ENCODE data around the gene SPAG6. TPM values are rescaled to one million over a fixed set of nuclear protein-coding genes. Genes with fewer than 3 reads are reported as not detected.

SPAG6 gene
- total and polyA plus RNA-seq, 2 experiments from 2014 or later = 0.21 TPM; not detected in 1

GRCh38 chr10:22379059-22379458 lies 33.8 kb downstream of the SPAG6 start (continued):
- TF ChIP-seq JUNB (IDR thresholded peaks at IDR 0.05; ENCODE audit: unreplicated experiment) = no peak

GRCh38 chr10:22381262-22381661 lies 36.0 kb downstream of the SPAG6 start:
- Histone ChIP-seq H4K20me1 (replicated peaks; ENCODE audit: insufficient read depth) (no peaks in the 10 kb centered on the region), H3F3A (replicated peaks; ENCODE audit: low read depth) (no peaks in the 10 kb centered on the region), H3K4me3 (no peak overlapping the region), H3K36me3 (ENCODE audit: insufficient read depth) (no peaks in the 10 kb centered on the region), H2AFZ (no peak overlapping the region), H3K27ac (ENCODE audit: low read depth) (no peak overlapping the region), H3K4me1 (ENCODE audit: insufficient read depth) (peaks cover 7% of the 10 kb centered on the region; the same call in 1 of the 2 replicates), H3K79me2 (replicated peaks; ENCODE audit: insufficient read depth) (no peaks in the 10 kb centered on the region), H3K9me2 (ENCODE audit: insufficient read depth) (no peaks in the 10 kb centered on the region), H3K27me3 (ENCODE audit: insufficient read depth) (no peaks in the 10 kb centered on the region), H3K4me2 (no peak overlapping the region)
- ATAC-seq = no peak
- Mint-ChIP-seq H3K4me1 (peaks cover 11% of the 10 kb centered on the region; the same call in 2 of the 3 replicates), H3K4me3 (no peak overlapping the region), H3K27me3 (ENCODE audit: insufficient read depth, low read depth, poor library complexity) (no peaks in the 10 kb centered on the region), H3K27ac (no peak overlapping the region), H3K9me3 (no peaks in the 10 kb centered on the region), H3K36me3 (ENCODE audit: low read depth) (no peaks in the 10 kb centered on the region)
- TF ChIP-seq EZH2 (IDR thresholded peaks at IDR 0.05; ENCODE audit: low read depth, unreplicated experiment) (no peak), ZNF114 (CRISPR knock-in tag; IDR thresholded peaks at IDR 0.05) (no peak)
- DNase-seq (ENCODE audit: low spot score) = no peak

DNA sequence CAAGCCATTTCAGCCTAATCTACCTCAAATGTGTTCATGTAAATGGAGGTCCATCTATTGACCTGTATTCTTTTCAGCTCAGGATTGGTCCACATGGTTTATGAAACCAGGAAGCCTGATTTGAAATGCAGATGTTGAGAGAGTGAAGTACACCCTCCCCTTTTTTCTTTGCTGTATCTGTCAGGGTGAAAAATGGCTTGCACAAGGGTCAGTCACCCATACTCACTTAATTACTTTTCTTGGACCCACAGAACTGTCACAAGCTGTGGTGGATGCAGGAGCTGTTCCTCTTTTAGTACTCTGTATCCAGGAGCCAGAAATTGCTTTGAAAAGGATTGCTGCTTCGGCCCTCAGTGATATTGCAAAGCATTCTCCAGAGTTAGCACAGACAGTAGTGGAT lies 41.2 kb downstream of the SPAG6 start:
- ATAC-seq = no peak

More for the DNA sequence above, 41.2 kb downstream of the SPAG6 start:
- H3K4me1 ChIP-seq (ENCODE audit: insufficient read depth) = peaks cover 4% of the 10 kb centered on the region; the same call in 1 of the 2 replicates
- no peak overlapping the region for H3K4me3 Mint-ChIP-seq
- H3K4me2 ChIP-seq = no peak overlapping the region
- no peaks in the 10 kb centered on the region for H3K79me2 ChIP-seq (replicated peaks; ENCODE audit: insufficient read depth)
- no peak overlapping the region for H3K27ac ChIP-seq (ENCODE audit: low read depth)
- H3K9me2 ChIP-seq (ENCODE audit: insufficient read depth) = no peaks in the 10 kb centered on the region
- no peaks in the 10 kb centered on the region for H4K20me1 ChIP-seq (replicated peaks; ENCODE audit: insufficient read depth)
- TF ChIP-seq JUNB (IDR thresholded peaks at IDR 0.05; ENCODE audit: unreplicated experiment) = no peak
- no peak for TF ChIP-seq CREB1 (CRISPR knock-in tag; IDR thresholded peaks at IDR 0.05; ENCODE audit: low read depth)
- no peak for TF ChIP-seq POLR2AphosphoS5 (IDR thresholded peaks at IDR 0.05; ENCODE audit: low read depth)
- no peak for TF ChIP-seq ZNF114 (CRISPR knock-in tag; IDR thresholded peaks at IDR 0.05)
- TF ChIP-seq CTCF (conservative IDR thresholded peaks at IDR 0.05; ENCODE audit: low read depth in 2 of 2) = no peak
- TF ChIP-seq, protein P1, sequence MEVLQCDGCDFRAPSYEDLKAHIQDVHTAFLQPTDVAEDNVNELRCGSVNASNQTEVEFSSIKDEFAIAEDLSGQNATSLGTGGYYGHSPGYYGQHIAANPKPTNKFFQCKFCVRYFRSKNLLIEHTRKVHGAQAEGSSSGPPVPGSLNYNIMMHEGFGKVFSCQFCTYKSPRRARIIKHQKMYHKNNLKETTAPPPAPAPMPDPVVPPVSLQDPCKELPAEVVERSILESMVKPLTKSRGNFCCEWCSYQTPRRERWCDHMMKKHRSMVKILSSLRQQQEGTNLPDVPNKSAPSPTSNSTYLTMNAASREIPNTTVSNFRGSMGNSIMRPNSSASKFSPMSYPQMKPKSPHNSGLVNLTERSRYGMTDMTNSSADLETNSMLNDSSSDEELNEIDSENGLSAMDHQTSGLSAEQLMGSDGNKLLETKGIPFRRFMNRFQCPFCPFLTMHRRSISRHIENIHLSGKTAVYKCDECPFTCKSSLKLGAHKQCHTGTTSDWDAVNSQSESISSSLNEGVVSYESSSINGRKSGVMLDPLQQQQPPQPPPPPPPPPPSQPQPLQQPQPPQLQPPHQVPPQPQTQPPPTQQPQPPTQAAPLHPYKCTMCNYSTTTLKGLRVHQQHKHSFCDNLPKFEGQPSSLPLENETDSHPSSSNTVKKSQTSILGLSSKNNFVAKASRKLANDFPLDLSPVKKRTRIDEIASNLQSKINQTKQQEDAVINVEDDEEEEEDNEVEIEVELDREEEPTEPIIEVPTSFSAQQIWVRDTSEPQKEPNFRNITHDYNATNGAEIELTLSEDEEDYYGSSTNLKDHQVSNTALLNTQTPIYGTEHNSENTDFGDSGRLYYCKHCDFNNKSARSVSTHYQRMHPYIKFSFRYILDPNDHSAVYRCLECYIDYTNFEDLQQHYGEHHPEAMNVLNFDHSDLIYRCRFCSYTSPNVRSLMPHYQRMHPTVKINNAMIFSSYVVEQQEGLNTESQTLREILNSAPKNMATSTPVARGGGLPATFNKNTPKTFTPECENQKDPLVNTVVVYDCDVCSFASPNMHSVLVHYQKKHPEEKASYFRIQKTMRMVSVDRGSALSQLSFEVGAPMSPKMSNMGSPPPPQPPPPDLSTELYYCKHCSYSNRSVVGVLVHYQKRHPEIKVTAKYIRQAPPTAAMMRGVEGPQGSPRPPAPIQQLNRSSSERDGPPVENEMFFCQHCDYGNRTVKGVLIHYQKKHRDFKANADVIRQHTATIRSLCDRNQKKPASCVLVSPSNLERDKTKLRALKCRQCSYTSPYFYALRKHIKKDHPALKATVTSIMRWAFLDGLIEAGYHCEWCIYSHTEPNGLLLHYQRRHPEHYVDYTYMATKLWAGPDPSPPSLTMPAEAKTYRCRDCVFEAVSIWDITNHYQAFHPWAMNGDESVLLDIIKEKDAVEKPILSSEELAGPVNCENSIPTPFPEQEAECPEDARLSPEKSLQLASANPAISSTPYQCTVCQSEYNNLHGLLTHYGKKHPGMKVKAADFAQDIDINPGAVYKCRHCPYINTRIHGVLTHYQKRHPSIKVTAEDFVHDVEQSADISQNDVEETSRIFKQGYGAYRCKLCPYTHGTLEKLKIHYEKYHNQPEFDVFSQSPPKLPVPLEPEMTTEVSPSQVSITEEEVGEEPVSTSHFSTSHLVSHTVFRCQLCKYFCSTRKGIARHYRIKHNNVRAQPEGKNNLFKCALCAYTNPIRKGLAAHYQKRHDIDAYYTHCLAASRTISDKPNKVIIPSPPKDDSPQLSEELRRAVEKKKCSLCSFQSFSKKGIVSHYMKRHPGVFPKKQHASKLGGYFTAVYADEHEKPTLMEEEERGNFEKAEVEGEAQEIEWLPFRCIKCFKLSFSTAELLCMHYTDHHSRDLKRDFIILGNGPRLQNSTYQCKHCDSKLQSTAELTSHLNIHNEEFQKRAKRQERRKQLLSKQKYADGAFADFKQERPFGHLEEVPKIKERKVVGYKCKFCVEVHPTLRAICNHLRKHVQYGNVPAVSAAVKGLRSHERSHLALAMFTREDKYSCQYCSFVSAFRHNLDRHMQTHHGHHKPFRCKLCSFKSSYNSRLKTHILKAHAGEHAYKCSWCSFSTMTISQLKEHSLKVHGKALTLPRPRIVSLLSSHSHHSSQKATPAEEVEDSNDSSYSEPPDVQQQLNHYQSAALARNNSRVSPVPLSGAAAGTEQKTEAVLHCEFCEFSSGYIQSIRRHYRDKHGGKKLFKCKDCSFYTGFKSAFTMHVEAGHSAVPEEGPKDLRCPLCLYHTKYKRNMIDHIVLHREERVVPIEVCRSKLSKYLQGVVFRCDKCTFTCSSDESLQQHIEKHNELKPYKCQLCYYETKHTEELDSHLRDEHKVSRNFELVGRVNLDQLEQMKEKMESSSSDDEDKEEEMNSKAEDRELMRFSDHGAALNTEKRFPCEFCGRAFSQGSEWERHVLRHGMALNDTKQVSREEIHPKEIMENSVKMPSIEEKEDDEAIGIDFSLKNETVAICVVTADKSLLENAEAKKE (CRISPR knock-in tag; IDR thresholded peaks at IDR 0.05) = no peak
- TF ChIP-seq STAT1 (IDR thresholded peaks at IDR 0.05; ENCODE audit: unreplicated experiment) = no peak
- no peak for TF ChIP-seq EZH2phosphoT487 (IDR thresholded peaks at IDR 0.05; ENCODE audit: unreplicated experiment)
- no peak for TF ChIP-seq EZH2 (IDR thresholded peaks at IDR 0.05; ENCODE audit: low read depth, unreplicated experiment)
- TF ChIP-seq ETS1 (IDR thresholded peaks at IDR 0.05) = no peak
- H3F3A ChIP-seq (replicated peaks; ENCODE audit: low read depth) = no peaks in the 10 kb centered on the region
- no peaks in the 10 kb centered on the region for H3K9me3 Mint-ChIP-seq
- no peak for DNase-seq (ENCODE audit: low spot score)
- peaks cover 5% of the 10 kb centered on the region; the same call in 1 of the 3 replicates for H3K4me1 Mint-ChIP-seq
- H3K4me3 ChIP-seq = no peak overlapping the region
- H3K27me3 ChIP-seq (ENCODE audit: insufficient read depth) = no peaks in the 10 kb centered on the region
- H3K36me3 Mint-ChIP-seq (ENCODE audit: low read depth) = no peaks in the 10 kb centered on the region
- H3K36me3 ChIP-seq (ENCODE audit: insufficient read depth) = no peaks in the 10 kb centered on the region
- H3K27ac Mint-ChIP-seq = no peak overlapping the region
- no peaks in the 10 kb centered on the region for H3K27me3 Mint-ChIP-seq (ENCODE audit: insufficient read depth, low read depth, poor library complexity)
- H2AFZ ChIP-seq = no peak overlapping the region
